GM12891 (cell line): ENCODE measurements around the gene SLC19A1.

ENCODE experiments used
- POLR2A ChIP-seq: IDR thresholded peaks from 2 replicates; pipeline ENCODE4 v1.6.1; 2011; ENCODE audit warnings: low read depth, low read length, control low read depth
- POLR2AphosphoS5 ChIP-seq: IDR thresholded peaks from 2 replicates; pipeline ENCODE4 v1.6.1; 2011; ENCODE audit warnings: low read depth, low read length, control low read depth
- TAF1 ChIP-seq: IDR thresholded peaks from 2 replicates; pipeline ENCODE4 v1.6.1; 2011; ENCODE audit warnings: low read depth, low read length, control low read depth

DNA sequence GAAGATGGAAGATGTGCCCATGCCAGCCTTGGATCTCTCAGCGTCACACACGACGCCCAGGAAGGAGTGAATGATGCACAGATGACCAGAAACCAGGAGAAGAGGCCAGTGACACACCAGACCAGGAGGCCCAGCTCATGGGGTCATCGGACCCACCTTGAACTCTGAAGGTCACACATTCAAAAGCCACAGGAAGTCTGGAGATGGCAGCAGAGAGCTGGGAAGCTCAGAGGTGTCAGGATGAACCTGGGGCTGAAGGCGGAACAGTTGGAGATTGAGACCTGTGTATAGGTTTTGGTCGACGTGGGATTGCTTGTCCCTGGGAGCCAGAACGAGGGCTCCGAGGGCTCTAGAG lies 43.6 kb downstream of the SLC19A1 start:
- no peak for TF ChIP-seq POLR2A
- no peak for TF ChIP-seq POLR2AphosphoS5
- no peak for TF ChIP-seq TAF1
